ENCODE data around the gene CYB5B. TPM values are rescaled to one million over a fixed set of nuclear protein-coding genes. Genes with fewer than 3 reads are reported as not detected.

Gene CYB5B
- total and polyA plus RNA-seq, 4 donors, result 38.7 to 86.3 (median 45.8) TPM

- DNase-seq (ENCODE audit: low spot score), result no peak
- peaks cover 3 to 9% (median 6%) of the 10 kb centered on the region in 4 donors for H3K36me3 ChIP-seq (ENCODE audit: control insufficient read depth in 4 of 4, insufficient read depth in 3 of 4, low read depth in 1 of 4, low read length in 3 of 4)
- no peak overlapping the region for H3K27ac ChIP-seq (ENCODE audit: low read depth in 1 of 2, low read length in 2 of 2)
- 68% methylated on average over 6 of the region's 6 CpGs for WGBS
- no peaks in the 10 kb centered on the region for H3K9me3 ChIP-seq (ENCODE audit: control insufficient read depth in 4 of 4, low read length in 3 of 4)
- H3K4me1 ChIP-seq (ENCODE audit: control insufficient read depth in 4 of 4, insufficient read depth in 4 of 4, low read length in 3 of 4), result peaks cover 5 to 34% (median 14%) of the 10 kb centered on the region in 4 donors
- no peak overlapping the region for H3K9ac ChIP-seq (ENCODE audit: low read depth in 1 of 2, low read length in 2 of 2)
- no peaks in the 10 kb centered on the region for H3K27me3 ChIP-seq (ENCODE audit: control insufficient read depth in 4 of 4, insufficient read depth in 4 of 4, low read length in 3 of 4)
- no peak for TF ChIP-seq ZBTB33 (IDR thresholded peaks at IDR 0.05)
- TF ChIP-seq CTCF (IDR thresholded peaks at IDR 0.05; ENCODE audit: low read depth, low read length, missing input control), result no peak
- TF ChIP-seq EGR1 (IDR thresholded peaks at IDR 0.05; ENCODE audit: low read depth in 2 of 2), result no peak
- no peak for TF ChIP-seq REST (IDR thresholded peaks at IDR 0.05)
- TF ChIP-seq GABPA (IDR thresholded peaks at IDR 0.05 in 1 of 2, conservative IDR thresholded peaks at IDR 0.05 in 1 of 2), result no peak
- TF ChIP-seq YY1 (IDR thresholded peaks at IDR 0.05), result no peak
- no peak for TF ChIP-seq TAF1 (conservative IDR thresholded peaks at IDR 0.05)
- no peak for TF ChIP-seq MAX (IDR thresholded peaks at IDR 0.05)
- no peak for TF ChIP-seq FOXA2 (IDR thresholded peaks at IDR 0.05)
- TF ChIP-seq FOXA1 (IDR thresholded peaks at IDR 0.05), result no peak
- TF ChIP-seq HNF4A (conservative IDR thresholded peaks at IDR 0.05), result no peak
- no peak for TF ChIP-seq JUND (IDR thresholded peaks at IDR 0.05)
- no peak for TF ChIP-seq ATF3 (IDR thresholded peaks at IDR 0.05)
- TF ChIP-seq RXRA (IDR thresholded peaks at IDR 0.05), result no peak
- TF ChIP-seq RAD21 (IDR thresholded peaks at IDR 0.05), result no peak
- no peak for TF ChIP-seq NR2F2 (IDR thresholded peaks at IDR 0.05)
- no peak overlapping the region for H3K4me3 ChIP-seq (ENCODE audit: low read depth in 1 of 3, low read length in 3 of 3)
Measured at GRCh38 chr16:69465881-69466280, 41.5 kb downstream of the CYB5B start.

GRCh38 chr16:69466547-69466946 is 42.1 kb downstream of the CYB5B start:
- Histone ChIP-seq H3K27me3 (ENCODE audit: control insufficient read depth in 4 of 4, insufficient read depth in 4 of 4, low read length in 3 of 4) (no peaks in the 10 kb centered on the region), H3K36me3 (ENCODE audit: control insufficient read depth in 4 of 4, insufficient read depth in 3 of 4, low read depth in 1 of 4, low read length in 3 of 4) (peaks cover 3 to 9% (median 6%) of the 10 kb centered on the region in 4 donors), H3K4me1 (ENCODE audit: control insufficient read depth in 4 of 4, insufficient read depth in 4 of 4, low read length in 3 of 4) (peaks cover 5 to 34% (median 14%) of the 10 kb centered on the region in 4 donors), H3K4me3 (ENCODE audit: low read depth in 1 of 3, low read length in 3 of 3) (no peak overlapping the region), H3K9ac (ENCODE audit: low read depth in 1 of 2, low read length in 2 of 2) (no peak overlapping the region), H3K9me3 (ENCODE audit: control insufficient read depth in 4 of 4, low read length in 3 of 4) (no peaks in the 10 kb centered on the region), H3K27ac (ENCODE audit: low read depth in 1 of 2, low read length in 2 of 2) (no peak overlapping the region)
- no peak for DNase-seq (ENCODE audit: low spot score)
- 32% methylated on average over 2 of the region's 2 CpGs for WGBS
- no peak for TF ChIP-seq RAD21 (IDR thresholded peaks at IDR 0.05)
- no peak for TF ChIP-seq ATF3 (IDR thresholded peaks at IDR 0.05)
- no peak for TF ChIP-seq EGR1 (IDR thresholded peaks at IDR 0.05; ENCODE audit: low read depth in 2 of 2)
- TF ChIP-seq ZBTB33 (IDR thresholded peaks at IDR 0.05), result no peak
- no peak for TF ChIP-seq FOXA2 (IDR thresholded peaks at IDR 0.05)
- no peak for TF ChIP-seq HNF4G (IDR thresholded peaks at IDR 0.05)
- TF ChIP-seq REST (IDR thresholded peaks at IDR 0.05), result no peak
- no peak for TF ChIP-seq MAX (IDR thresholded peaks at IDR 0.05)
- TF ChIP-seq HNF4A (conservative IDR thresholded peaks at IDR 0.05), result no peak
- no peak for TF ChIP-seq FOXA1 (IDR thresholded peaks at IDR 0.05)

All from liver (tissue), 9 donors.